ENCODE measurements around the gene SOD2.
A peak's percentile ranks its signal among the peaks of the same experiment; 100 is the strongest.
"Not testable (repeated sequence)": the region's sequence is repeated elsewhere in the genome, so short reads cannot be mapped to it uniquely, and the experiment has no call there.

The SOD2 gene

DNA sequence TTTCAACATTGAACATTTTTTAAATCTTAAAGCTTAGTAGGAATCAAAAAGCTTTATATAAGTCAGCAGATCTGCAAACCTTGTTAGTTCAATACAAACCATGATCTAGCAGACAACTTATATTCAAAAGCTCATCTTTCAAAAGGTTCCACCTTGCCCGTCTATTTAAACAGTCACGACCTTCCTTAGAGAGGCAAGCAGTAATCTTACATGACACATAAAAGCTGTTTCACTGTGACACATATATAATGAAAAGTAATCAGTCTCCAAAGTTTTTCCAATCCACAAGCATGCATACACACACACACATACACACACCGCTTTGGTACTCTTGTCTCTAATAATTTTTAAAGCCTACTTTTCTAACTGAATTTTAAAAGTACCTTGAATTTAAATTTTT lies 12.9 kb downstream of the SOD2 start:
- no peak for DNase-seq

DNA sequence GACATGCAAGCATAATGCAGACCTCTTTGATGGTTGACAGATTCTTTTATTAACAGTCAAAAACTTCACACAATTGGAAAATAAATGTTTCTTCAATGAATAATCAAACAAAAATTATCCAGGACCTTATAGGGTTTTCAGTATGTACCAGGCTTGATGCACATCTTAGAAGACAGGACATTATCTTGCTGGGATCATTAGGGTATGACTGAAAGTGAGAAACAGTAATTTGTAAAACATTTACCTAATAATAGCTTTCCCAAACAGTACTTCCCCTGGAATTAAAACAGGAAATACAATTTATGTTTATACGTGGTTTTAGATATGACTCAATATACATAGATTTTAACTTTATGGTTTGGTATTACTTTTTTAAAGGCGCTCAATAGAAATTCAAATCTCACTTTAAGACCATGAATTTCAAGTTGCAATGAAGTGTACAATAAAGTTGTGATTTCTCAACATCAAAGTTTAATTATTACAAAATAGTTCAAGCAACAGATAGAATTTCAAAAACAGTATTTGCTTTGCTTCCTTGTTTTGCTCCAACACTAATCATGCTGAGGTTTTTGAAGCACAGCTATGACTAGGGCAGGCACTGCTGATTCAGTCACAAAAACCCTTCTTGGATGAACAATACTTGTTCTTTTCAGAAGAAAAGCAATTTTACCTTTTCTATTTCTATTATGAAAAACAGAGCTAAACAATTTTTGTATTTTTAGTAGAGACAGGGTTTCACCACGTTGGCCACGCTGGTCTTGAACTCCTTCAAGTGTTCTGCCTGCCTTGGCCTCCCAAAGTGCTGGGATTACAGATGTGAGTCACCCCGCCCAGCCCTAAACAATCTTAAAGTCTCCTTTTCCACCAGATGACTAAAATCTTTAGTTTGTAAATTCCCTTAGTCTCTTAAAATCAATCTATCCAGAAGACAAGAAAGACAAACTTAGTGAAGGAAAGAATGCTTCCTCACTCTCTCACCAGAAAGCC lies 13.7 kb downstream of the SOD2 start:
- DNase-seq: no peak

DNA sequence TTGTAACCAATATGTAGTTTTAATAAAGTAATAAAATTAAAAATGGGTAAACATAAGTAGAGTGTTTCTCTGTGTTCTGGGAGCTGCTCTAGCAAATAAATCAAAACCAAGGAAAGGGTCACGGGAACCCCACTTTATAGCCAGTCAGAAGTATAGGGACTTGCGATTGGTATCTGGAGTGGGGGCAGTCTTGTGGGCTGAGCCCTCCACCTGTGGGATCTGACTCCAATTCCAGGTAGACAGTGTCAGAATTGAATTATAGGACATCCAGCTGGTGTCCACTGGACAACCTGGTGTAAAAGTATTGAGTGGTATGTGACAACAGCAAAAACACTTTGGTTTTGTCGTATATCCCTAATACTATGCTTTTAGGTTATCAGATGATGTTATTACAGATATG lies 14.5 kb downstream of the SOD2 start:
- no peak for DNase-seq

DNA sequence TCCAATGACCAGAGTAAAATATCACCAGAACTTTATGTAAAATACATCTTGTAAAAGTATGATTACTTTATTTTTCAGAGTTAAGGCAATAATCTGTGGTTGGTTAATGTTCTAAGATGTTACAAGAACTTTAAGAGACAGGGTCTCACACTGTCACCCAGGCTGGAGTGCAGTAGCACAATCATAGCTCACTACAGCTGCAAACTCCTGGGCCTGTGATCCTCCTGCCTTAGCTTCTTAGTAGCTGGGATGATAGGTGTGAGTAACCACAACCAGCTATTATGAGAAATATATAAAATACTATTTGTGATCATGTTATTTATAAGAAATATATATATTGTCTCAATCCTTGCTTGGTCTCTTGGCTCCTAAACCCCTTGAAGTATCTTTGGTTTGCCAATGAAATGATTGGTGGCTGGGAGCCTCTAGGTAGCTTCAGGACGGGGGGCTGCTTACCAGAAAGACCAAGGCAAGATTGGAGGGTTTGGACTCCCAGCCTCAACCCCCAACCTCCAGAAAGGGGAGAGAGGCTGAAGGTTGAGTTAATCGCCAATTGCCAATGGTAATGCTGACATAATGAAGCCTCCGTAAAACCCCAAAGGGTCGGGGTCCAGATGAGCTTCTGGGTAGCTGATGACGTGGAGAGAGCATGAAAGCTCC lies 15.4 kb downstream of the SOD2 start:
- DNase-seq: no peak

DNA sequence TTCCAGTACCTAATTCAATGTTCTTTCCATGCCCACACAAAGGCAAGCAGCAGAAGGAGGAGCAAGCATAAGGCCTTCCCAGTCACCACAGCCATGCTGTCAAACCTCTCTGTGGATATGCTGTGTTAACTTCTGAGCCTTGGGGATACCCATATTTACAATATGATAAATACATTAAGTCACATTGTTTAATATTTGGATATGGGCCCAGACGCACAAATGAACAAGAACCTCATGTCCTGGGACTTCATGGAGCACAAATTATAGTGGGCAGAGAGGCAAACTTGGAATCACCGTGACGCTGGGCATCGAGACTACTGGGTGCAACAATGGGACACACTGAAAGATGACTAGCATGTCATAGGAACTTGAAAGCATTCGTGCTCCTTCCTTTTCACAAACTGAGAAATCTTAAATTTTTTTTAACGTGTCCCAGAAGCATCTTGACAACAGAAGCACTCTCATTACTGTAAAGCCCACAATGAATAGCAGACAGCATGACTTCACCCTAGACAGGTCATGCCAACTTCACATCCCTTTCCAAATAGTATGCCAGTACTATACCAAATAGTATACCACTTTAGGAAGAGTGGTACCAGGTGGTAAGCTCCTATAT lies 16.0 kb downstream of the SOD2 start:
- DNase-seq: no peak

DNA sequence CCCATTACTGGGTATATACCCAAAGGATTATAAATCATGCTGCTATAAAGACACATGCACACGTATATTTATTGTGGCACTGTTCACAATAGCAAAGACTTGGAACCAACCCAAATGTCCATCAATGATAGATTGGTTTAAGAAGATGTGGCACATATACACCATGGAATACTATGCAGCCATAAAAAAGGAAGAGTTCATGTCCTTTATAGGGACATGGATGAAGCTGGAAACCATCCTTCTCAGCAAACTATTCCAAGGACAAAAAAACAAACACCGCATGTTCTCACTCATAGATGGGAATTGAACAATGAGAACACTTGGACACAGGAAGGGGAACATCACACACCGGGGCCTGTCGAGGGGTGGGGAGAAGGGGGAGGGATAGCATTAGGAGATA lies 16.8 kb downstream of the SOD2 start:
- DNase-seq: not testable (repeated sequence)

DNA sequence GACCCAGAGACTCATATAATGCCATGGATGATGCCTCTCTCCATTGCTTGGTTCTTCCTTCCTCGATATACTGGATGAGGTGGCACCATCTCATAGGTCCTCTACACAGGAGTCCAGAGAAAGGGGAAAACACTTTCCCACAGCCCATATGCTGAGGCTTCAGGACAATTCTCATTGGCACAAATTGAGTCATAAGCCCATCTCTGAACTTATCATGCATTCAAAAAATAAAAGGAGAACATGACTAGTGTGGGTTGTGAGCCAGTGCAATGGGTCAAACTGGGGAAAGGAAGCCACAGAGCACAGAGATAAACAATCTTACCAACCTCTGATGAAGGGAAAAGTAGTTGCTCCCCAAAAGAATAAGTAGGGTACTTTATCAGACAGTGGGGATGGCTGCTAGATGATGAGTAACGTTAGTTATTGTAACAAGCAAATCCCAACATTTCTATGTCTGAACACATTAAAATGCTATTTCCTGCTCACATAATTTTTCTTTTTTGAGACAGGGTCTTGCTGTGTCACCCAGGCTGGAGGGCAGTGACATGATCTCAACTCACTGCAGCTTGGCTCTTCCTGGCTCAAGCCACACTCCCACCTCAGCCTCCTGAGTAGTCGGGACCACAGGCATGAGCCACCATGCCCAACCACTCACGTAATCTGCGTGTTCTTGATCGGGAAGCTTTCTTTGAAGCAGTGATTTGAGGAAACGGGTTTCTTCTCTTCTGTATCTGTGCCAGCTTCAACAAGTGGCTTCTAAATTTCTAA lies 27.0 kb downstream of the SOD2 start:
- no peak for DNase-seq

DNA sequence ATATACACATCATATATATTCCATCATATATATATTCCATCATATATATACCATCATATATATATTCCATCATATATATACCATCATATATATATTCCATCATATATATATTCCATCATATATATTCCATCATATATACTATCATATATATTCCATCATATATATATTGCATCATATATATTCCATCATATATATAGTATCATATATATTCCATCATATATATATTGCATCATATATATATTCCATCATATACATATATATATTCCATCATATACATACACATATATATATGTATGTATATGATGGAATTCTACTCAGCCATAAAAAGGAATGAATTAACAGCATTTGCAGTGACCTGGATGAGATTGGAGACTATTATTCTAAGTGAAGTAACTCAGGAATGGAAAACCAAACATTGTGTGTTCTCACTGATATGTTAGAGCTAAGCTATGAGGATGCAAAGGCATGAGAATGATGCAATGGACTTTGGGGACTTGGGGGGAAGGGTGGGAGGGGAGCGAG lies 29.6 kb downstream of the SOD2 start:
- DNase-seq: not testable (repeated sequence)

DNA sequence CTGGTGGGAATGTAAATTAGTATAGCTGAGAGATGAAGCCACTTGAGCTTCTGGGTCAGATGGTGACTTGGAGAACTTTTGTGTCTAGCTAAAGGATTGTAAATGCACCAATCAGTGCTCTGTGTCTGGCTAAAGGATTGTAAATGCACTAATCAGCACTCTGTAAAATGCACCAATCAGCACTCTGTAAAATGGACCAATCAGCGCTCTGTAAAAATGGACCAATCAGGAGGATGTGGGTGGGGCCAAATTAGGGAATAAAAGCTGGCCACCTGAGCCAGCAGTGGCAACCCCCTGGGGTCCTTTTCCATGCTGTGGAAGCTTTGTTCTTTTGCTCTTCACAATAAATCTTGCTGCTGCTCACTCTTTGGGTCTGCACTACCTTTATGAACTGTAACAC lies 31.1 kb downstream of the SOD2 start:
- DNase-seq: not testable (repeated sequence)

DNA sequence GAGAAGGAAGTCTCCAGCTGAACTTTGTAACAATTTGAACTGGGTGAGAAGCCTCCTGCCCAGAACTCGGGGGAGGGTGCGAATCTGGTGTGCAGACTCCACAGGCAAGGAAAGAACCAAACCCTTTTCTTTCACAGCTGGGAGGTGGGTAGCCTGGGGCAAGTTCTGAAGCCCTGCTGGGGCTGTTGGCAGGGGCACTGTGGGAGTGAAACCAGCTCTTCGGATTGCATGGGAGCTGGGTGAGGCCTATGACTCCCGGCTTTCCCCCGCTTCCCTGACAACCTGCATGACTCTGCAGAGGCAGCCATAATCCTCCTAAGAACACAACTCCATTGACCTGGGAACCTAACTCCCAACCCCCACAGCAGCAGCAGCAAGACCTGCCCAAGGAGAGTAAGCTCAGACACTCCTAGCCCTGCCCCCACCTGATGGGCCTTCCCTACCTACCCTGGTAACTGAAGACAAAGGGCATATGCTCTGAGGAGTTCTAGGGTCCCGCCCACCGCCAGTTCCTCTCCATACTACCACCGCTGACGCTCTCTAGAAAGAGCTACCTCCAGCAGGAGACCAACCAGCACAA lies 37.5 kb downstream of the SOD2 start:
- no peak for DNase-seq

DNA sequence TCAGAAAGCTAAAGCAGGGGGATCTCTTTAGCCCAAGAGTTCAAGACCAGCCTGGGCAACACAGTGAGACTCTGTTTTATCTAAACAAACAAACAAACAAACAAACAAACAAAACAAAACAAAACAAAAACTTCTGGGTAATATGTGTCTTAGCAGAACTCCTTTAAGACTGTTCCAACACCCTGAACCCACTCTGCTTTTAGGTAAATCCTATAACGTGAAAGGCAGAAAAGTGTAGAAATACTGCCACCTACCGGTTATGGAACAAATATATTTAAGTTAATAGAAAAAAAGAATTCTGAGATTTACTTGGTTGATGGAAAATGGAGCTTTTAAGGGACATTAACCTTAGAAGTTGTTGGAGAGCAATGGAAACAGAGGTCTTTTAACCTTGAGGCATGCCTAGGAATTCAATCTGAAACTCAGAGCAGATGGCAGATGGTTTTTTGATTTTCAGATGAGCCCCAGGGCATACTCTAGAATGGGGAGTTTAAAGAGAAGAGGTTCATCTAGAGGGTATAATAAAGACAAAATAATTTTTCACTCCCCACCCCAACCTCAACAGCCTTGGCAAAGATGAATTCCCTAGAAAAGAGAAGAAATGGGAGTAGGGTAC lies 38.5 kb downstream of the SOD2 start:
- DNase-seq: peak; percentile 36

DNA sequence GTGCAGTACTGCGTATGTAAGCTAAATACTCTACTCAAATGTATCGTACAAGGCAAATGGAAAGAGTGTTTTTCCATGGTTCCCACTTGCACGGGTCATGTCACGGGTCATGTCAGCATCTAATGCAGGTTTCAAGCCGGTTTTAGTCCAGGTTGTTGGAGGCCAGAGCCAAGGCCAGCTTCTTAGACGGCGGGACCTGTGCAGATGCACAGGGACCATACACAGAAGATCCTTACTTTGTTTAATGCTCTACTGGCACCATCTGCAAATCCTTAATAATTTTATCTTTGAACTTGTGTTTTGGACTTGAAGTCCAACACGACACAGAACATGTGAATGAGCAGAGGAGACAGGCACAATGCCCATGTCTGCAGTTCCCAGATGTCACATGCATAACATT lies 42.7 kb downstream of the SOD2 start:
- DNase-seq: no peak

DNA sequence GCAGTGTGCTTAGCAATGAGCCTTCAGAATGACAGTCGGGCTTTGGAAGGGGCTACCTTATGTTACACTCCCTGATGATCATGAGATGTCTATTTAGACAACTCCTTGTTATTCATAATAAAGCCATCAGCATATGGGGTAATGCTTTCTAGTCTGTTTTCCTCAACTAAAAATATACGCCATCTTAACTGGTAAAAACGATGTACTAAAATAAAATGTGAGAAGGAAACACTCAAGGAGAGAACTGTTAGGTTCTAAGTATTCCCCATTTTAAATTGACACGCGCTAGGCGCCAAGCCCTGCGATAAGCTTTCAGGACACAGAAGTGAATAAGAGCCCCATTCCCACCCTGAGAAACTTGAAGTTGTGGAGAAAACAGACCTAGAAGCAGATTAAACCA lies 43.6 kb downstream of the SOD2 start:
- DNase-seq: no peak

DNA sequence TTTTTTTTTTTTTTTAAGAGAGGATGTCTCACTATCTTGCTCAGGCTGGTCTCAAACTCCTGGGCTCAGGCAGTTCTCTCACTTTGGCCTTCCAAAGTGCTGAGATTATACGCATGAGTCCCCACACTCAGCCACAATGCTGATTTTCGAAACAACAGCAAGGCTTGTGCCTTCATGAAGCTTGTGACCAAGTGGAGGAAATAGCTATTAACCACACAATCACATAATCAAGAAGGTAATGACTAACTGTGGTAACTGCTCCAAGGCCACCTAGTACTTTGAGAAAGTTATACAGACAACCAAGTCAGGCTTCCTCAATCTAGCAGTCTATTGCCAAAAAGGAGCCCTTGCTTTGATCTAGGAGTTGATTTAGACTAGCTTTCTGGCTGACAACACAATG lies 46.3 kb downstream of the SOD2 start:
- no peak for DNase-seq

DNA sequence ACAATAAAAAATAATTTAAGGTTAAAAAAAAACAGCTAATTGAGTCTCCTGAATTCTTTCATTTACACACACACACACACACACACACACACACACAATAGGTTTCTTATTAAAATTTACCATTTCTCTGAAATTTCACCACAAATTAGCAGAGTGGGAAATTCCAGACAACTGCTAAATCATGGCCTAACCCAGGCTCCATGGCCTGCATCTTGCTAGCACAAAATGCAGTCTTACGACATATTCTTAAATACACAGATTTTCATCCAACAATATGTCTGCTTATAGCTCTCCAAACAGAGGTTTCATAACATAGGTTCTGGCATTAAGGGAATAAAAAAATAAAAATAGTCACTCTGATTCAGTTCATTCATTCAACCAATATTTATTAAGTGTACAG lies 46.9 kb downstream of the SOD2 start:
- no peak for DNase-seq

DNA sequence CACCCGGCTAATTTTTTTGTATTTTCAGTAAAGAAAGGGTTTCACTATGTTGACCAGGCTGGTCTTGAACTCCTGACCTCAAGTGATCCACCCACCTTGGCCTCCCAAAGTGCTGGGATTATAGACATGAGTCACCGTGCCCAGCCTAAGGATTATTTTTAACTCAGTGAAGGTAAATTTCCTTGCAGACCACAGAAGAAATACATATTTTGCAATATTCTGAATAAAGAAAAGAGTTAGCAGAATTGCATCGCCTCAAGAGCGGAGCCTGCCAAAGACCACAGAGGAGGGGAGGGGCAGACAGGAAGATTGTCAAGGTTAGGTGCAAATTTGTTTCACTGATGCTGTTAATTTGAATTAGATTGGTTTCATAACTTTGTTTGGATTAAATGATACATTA lies 47.4 kb downstream of the SOD2 start:
- DNase-seq: no peak

All from NCI-H2029 (cell line).